ENCODE measurements around the gene PSMB8.

The PSMB8 gene

GRCh38 chr6:32867554-32868256 is 23.9 kb upstream of the PSMB8 start:
- no peak for TF ChIP-seq TAF1 (IDR thresholded peaks at IDR 0.05; ENCODE audit: borderline replicate concordance, insufficient read depth, low read length)
- TF ChIP-seq SIN3A (IDR thresholded peaks at IDR 0.05; ENCODE audit: borderline replicate concordance, insufficient read depth, low read length) = no peak
- no peak for TF ChIP-seq REST (IDR thresholded peaks at IDR 0.05; ENCODE audit: insufficient read depth in 1 of 2, low read depth in 2 of 2, low read length in 2 of 2)
- TF ChIP-seq POLR2AphosphoS5 (IDR thresholded peaks at IDR 0.05; ENCODE audit: low read depth, low read length) = no peak
- TF ChIP-seq FOXP2 (optimal IDR thresholded peaks at IDR 0.05; ENCODE audit: borderline replicate concordance, extremely low read depth, extremely low read length, insufficient read depth) = no peak

- TF ChIP-seq POLR2AphosphoS5 (IDR thresholded peaks at IDR 0.05; ENCODE audit: low read depth, low read length) (no peak), FOXP2 (optimal IDR thresholded peaks at IDR 0.05; ENCODE audit: borderline replicate concordance, extremely low read depth, extremely low read length, insufficient read depth) (no peak), REST (IDR thresholded peaks at IDR 0.05; ENCODE audit: insufficient read depth in 1 of 2, low read depth in 2 of 2, low read length in 2 of 2) (no peak), SIN3A (IDR thresholded peaks at IDR 0.05; ENCODE audit: borderline replicate concordance, insufficient read depth, low read length) (no peak), TAF1 (IDR thresholded peaks at IDR 0.05; ENCODE audit: borderline replicate concordance, insufficient read depth, low read length) (no peak)
Measured at GRCh38 chr6:32867022-32867477, 23.2 kb upstream of the PSMB8 start.

- no peak for TF ChIP-seq TAF1 (IDR thresholded peaks at IDR 0.05; ENCODE audit: borderline replicate concordance, insufficient read depth, low read length)
- no peak for TF ChIP-seq POLR2AphosphoS5 (IDR thresholded peaks at IDR 0.05; ENCODE audit: low read depth, low read length)
- TF ChIP-seq SIN3A (IDR thresholded peaks at IDR 0.05; ENCODE audit: borderline replicate concordance, insufficient read depth, low read length) = no peak
- TF ChIP-seq REST (IDR thresholded peaks at IDR 0.05; ENCODE audit: insufficient read depth in 1 of 2, low read depth in 2 of 2, low read length in 2 of 2) = no peak
- no peak for TF ChIP-seq FOXP2 (optimal IDR thresholded peaks at IDR 0.05; ENCODE audit: borderline replicate concordance, extremely low read depth, extremely low read length, insufficient read depth)
Measured at GRCh38 chr6:32865724-32866443, 22.0 kb upstream of the PSMB8 start.

- TF ChIP-seq REST (IDR thresholded peaks at IDR 0.05; ENCODE audit: insufficient read depth in 1 of 2, low read depth in 2 of 2, low read length in 2 of 2) (no peak), SIN3A (IDR thresholded peaks at IDR 0.05; ENCODE audit: borderline replicate concordance, insufficient read depth, low read length) (no peak), FOXP2 (optimal IDR thresholded peaks at IDR 0.05; ENCODE audit: borderline replicate concordance, extremely low read depth, extremely low read length, insufficient read depth) (no peak), POLR2AphosphoS5 (IDR thresholded peaks at IDR 0.05; ENCODE audit: low read depth, low read length) (no peak), TAF1 (IDR thresholded peaks at IDR 0.05; ENCODE audit: borderline replicate concordance, insufficient read depth, low read length) (no peak)
Measured at GRCh38 chr6:32862725-32863124, 18.9 kb upstream of the PSMB8 start.

Measured in PFSK-1 (cell line).